Measurements from ENCODE around the gene F2R. TPM values are rescaled to one million over a fixed set of nuclear protein-coding genes. Genes with fewer than 3 reads are reported as not detected.

Gene F2R
- total and polyA plus RNA-seq, 12 donors: 3.1 to 20.9 (median 11.1) TPM

GRCh38 chr5:76683816-76684731 lies 31.9 kb upstream of the F2R start:
- TF ChIP-seq CTCF (IDR thresholded peaks at IDR 0.05): no peak
- DNase-seq: no peak
- H3K27me3 ChIP-seq: no peaks in the 10 kb centered on the region
- 65 to 75% methylated on average over 9 of the region's 9 CpGs for WGBS, 2 donors
- ATAC-seq: no peak
- H3K9me3 ChIP-seq: no peaks in the 10 kb centered on the region
- intact Hi-C loops (cut with DNase I): no loop called here
- H3K4me3 ChIP-seq: no peak overlapping the region
- peaks cover 0 to 29% (median 13%) of the 10 kb centered on the region in 9 donors for H3K4me1 ChIP-seq
- peak overlapping the region in 2 of 10 donors; percentile 17 to 38 for H3K27ac ChIP-seq
- peaks cover 0 to 39% (median 0%) of the 10 kb centered on the region in 9 donors for H3K36me3 ChIP-seq

GRCh38 chr5:76684756-76685519 lies 31.0 kb upstream of the F2R start:
- 65 to 71% methylated on average over 5 of the region's 5 CpGs for WGBS, 2 donors
- intact Hi-C loops (cut with DNase I): no loop called here
- Histone ChIP-seq H3K27me3 (no peaks in the 10 kb centered on the region), H3K27ac (peak overlapping the region in 3 of 10 donors; percentile 10 to 38 (median 17)), H3K4me3 (no peak overlapping the region), H3K36me3 (peaks cover 0 to 36% (median 0%) of the 10 kb centered on the region in 9 donors), H3K4me1 (peaks cover 0 to 32% (median 13%) of the 10 kb centered on the region in 9 donors), H3K9me3 (no peaks in the 10 kb centered on the region)
- TF ChIP-seq CTCF (IDR thresholded peaks at IDR 0.05): no peak
- ATAC-seq (peak in 4 of 8 donors; percentile 20 to 75 (median 22)), DNase-seq (no peak)

GRCh38 chr5:76685704-76686103 lies 30.2 kb upstream of the F2R start:
- peaks cover 0 to 36% (median 0%) of the 10 kb centered on the region in 9 donors for H3K36me3 ChIP-seq
- no peak overlapping the region for H3K4me3 ChIP-seq
- 96 to 99% methylated on average over 3 of the region's 3 CpGs for WGBS, 2 donors
- no peak for TF ChIP-seq CTCF (IDR thresholded peaks at IDR 0.05)
- intact Hi-C loops (cut with DNase I): no loop called here
- H3K4me1 ChIP-seq: peaks cover 0 to 36% (median 15%) of the 10 kb centered on the region in 9 donors
- H3K27me3 ChIP-seq: no peaks in the 10 kb centered on the region
- H3K27ac ChIP-seq: no peak overlapping the region
- DNase-seq (no peak), ATAC-seq (no peak)
- H3K9me3 ChIP-seq: no peaks in the 10 kb centered on the region

GRCh38 chr5:76688212-76688611 lies 27.7 kb upstream of the F2R start:
- H3K27me3 ChIP-seq: no peaks in the 10 kb centered on the region
- H3K4me3 ChIP-seq: no peak overlapping the region
- WGBS, 2 donors: 89 to 97% methylated on average over 1 of the region's 1 CpG
- ATAC-seq (no peak), DNase-seq (no peak)
- no peak overlapping the region for H3K27ac ChIP-seq
- TF ChIP-seq CTCF (IDR thresholded peaks at IDR 0.05): no peak
- no peaks in the 10 kb centered on the region for H3K9me3 ChIP-seq
- H3K4me1 ChIP-seq: peaks cover 2 to 43% (median 22%) of the 10 kb centered on the region in 9 donors
- intact Hi-C loops (cut with DNase I): no loop called here
- H3K36me3 ChIP-seq: peaks cover 0 to 38% (median 0%) of the 10 kb centered on the region in 9 donors

Data from heart right ventricle (tissue), 16 donors.